CD8-positive, alpha-beta memory T cell (primary cell): ENCODE data around the gene CLOCK. TPM values are rescaled to one million over a fixed set of nuclear protein-coding genes. Genes with fewer than 3 reads are reported as not detected.
"Not testable (repeated sequence)": the region's sequence is repeated elsewhere in the genome, so short reads cannot be mapped to it uniquely, and the experiment has no call there.

Experiments used
- CTCF ChIA-PET: fragments of 350-600 bp; sonication (Branson Sonifier 250); formaldehyde crosslinking; loops from one replicate; lab custom pipeline; 2021; ENCODE audit warnings: antibody characterized with exemption; lab: Charles Lee
- POLR2A ChIA-PET: fragments of 350-600 bp; sonication (Branson Sonifier 250); formaldehyde crosslinking; loops from one replicate; lab custom pipeline; 2021; ENCODE audit warnings: antibody characterized with exemption; lab: Charles Lee
- DNase-seq, 5 donors: peaks; one replicate each; pipeline versions ENCODE4 v3.0.0 to v3.0.0-alpha.2; 2020 to 2022; ENCODE audit warnings: mixed read lengths in 1 of 5
- H3K27ac ChIP-seq: one replicate; pipeline ENCODE4 v1.7.0; 2013; ENCODE audit warnings: low read depth, mild to moderate bottlenecking, low read length, moderate library complexity
- H3K27me3 ChIP-seq: 2 replicates; pipeline ENCODE4 v1.7.0; 2013; ENCODE audit warnings: low read length, mild to moderate bottlenecking; ENCODE audit not compliant: insufficient read depth, poor library complexity, severe bottlenecking
- H3K36me3 ChIP-seq: 2 replicates; pipeline ENCODE4 v1.7.0; 2013; ENCODE audit warnings: mild to moderate bottlenecking, low read length, moderate library complexity; ENCODE audit not compliant: insufficient read depth
- H3K4me1 ChIP-seq: 2 replicates; pipeline ENCODE4 v1.7.0; 2013; ENCODE audit warnings: mild to moderate bottlenecking, low read length, moderate library complexity; ENCODE audit not compliant: insufficient read depth
- H3K4me3 ChIP-seq: 2 replicates; pipeline ENCODE4 v1.7.0; 2013; ENCODE audit warnings: mild to moderate bottlenecking, low read length
- H3K9me3 ChIP-seq: 2 replicates; pipeline ENCODE4 v1.7.0; 2013; ENCODE audit warnings: mild to moderate bottlenecking, low read length
- H3K27ac Mint-ChIP-seq, 8 donors: one replicate each; pipeline ENCODE4 v1.8.0; 2020 to 2021; ENCODE audit warnings: mixed read lengths in 8 of 8, mild to moderate bottlenecking in 6 of 8, inconsistent platforms in 3 of 8, moderate library complexity in 3 of 8
- H3K27me3 Mint-ChIP-seq, 2 donors: one replicate each; pipeline ENCODE4 v1.8.0; 2020 to 2021; ENCODE audit warnings: mixed read lengths in 2 of 2, mild to moderate bottlenecking in 1 of 2, moderate library complexity in 1 of 2
- H3K36me3 Mint-ChIP-seq, 3 donors: one replicate each; pipeline ENCODE4 v1.8.0; 2020 to 2021; ENCODE audit warnings: mixed read lengths in 3 of 3, inconsistent platforms in 1 of 3, mild to moderate bottlenecking in 1 of 3
- H3K4me1 Mint-ChIP-seq, 3 donors: one replicate each; pipeline ENCODE4 v1.8.0; 2020 to 2021; ENCODE audit warnings: mixed read lengths in 3 of 3, inconsistent platforms in 1 of 3, mild to moderate bottlenecking in 1 of 3
- H3K4me3 Mint-ChIP-seq, 7 donors: one replicate each; pipeline ENCODE4 v1.8.0; 2020 to 2021; ENCODE audit warnings: mixed read lengths in 7 of 7, mild to moderate bottlenecking in 6 of 7, moderate library complexity in 4 of 7, inconsistent platforms in 2 of 7
- H3K9me3 Mint-ChIP-seq, 5 donors: one replicate each; pipeline ENCODE4 v1.8.0; 2020 to 2022; ENCODE audit warnings: mixed read lengths in 5 of 5, mild to moderate bottlenecking in 3 of 5, moderate library complexity in 2 of 5, inconsistent platforms in 1 of 5
- polyA plus RNA-seq: library from polyadenylated mRNA; unstranded; fragments of 300-500 nt; fragmentation: Illumina TruSeq; gene quantifications from one replicate; pipeline ENCODE4 v1.2.3, GENCODE V29; 2021
- total RNA-seq, 2 experiments: library from RNA; stranded (reverse); gene quantifications; one replicate each; pipeline ENCODE4 v1.2.3, GENCODE V29; 2021

The CLOCK gene, protein sequence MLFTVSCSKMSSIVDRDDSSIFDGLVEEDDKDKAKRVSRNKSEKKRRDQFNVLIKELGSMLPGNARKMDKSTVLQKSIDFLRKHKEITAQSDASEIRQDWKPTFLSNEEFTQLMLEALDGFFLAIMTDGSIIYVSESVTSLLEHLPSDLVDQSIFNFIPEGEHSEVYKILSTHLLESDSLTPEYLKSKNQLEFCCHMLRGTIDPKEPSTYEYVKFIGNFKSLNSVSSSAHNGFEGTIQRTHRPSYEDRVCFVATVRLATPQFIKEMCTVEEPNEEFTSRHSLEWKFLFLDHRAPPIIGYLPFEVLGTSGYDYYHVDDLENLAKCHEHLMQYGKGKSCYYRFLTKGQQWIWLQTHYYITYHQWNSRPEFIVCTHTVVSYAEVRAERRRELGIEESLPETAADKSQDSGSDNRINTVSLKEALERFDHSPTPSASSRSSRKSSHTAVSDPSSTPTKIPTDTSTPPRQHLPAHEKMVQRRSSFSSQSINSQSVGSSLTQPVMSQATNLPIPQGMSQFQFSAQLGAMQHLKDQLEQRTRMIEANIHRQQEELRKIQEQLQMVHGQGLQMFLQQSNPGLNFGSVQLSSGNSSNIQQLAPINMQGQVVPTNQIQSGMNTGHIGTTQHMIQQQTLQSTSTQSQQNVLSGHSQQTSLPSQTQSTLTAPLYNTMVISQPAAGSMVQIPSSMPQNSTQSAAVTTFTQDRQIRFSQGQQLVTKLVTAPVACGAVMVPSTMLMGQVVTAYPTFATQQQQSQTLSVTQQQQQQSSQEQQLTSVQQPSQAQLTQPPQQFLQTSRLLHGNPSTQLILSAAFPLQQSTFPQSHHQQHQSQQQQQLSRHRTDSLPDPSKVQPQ
- 10 to 100 TPM; 13.3 to 16.4 TPM for total RNA-seq
- polyA plus RNA-seq, result 4.5 TPM

DNA sequence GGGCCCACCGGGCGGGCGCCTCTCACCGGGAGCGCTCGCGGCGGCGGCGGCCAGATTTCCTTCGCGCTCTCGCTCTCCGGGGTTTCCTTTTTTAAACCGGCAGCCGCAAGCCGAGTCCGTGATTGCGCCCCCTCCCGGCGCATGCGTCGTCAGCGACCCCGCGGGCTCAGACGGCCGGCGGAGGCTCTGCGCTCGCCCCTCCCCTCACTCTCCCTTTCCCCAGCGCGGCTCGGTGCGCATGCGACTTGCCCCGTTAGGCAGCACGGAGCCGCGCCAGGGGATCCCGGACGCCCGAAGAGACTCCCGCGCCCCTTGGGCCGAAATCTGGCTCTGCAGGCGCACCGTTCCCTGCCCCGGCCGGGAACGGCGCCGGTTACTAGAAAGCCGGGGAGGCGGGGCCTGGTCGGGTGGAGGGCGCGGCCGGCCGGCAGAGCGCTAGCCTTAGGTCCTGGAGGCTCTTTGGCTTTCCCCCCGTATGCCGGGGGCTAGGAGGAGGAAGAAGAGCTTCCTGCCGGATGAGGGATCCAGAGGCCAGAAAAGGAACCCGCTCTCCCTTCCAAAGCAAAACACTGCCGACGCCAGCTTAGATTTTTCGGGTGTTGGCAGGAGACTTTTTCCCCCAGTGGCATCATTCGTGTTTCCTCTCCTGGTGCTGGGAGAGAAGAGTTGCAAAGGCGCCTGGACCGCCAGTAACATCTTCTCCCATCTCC, at the start of gene CLOCK:
Gene CLOCK (minus strand): TSS at position 154 of the 710 bp plus-strand sequence. CDS start 64,124 bp downstream, outside the sequence.
- POLR2A ChIA-PET, result interaction anchor here (0.6 to 3.1 kb wide), 7 partner anchors 9 to 1427 kb away, joined by 3 to 21 read pairs (median 4); partner anchors contain the start of genes SRD5A3 and TMEM165
- H3K27ac ChIP-seq, result peak within 1 kb of the TSS; percentile 81
- Mint-ChIP-seq H3K4me1 (peaks cover 29 to 50% (median 43%) of the 10 kb centered on the region in 3 donors), H3K4me3 (peak within 1 kb of the TSS; percentile 90 to 98 (median 95)), H3K36me3 (peaks cover 0 to 6% (median 0%) of the 10 kb centered on the region in 3 donors), H3K27ac (peak within 1 kb of the TSS; percentile 87 to 99 (median 95)), H3K27me3 (peaks cover 0 to 6% of the 10 kb centered on the region in 2 donors), H3K9me3 (no peaks in the 10 kb centered on the region)
- peak within 1 kb of the TSS; percentile 71 for H3K4me3 ChIP-seq
- peak; percentile 78 to 88 (median 84) for DNase-seq
- H3K27me3 ChIP-seq, result no peaks in the 10 kb centered on the region
- CTCF ChIA-PET, result interaction anchor here (0.7 to 2.6 kb wide), 4 partner anchors 102 to 202 kb away, joined by 3 to 12 read pairs (median 4); partner anchors contain the start of genes SRD5A3 and TMEM165
- H3K9me3 ChIP-seq, result no peaks in the 10 kb centered on the region
- no peaks in the 10 kb centered on the region for H3K36me3 ChIP-seq
- H3K4me1 ChIP-seq, result peaks cover 6% of the 10 kb centered on the region

DNA sequence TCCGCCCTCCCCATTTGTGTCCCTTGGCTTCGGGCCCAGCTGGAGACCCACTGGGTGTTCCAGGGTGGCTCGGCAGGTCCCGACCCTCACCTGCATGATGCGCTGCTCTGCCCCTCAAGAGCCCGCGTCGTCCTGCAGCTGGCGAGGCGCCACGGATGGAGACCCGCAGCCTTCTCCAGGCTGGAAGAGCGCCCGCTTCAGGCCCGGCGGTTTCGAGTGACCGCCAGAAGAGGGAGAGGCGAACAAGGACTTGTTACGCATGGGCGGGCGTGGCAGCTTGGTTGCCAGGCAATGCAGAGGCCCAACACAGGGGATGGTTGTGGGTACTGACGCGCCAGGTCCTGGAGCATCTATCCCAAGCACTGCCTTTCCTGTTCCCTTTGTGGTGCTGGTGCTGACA, 45.3 kb upstream of the CLOCK start, which contains the start of gene PDCL2:
Gene PDCL2 (minus strand): TSS at position 232 of the 400 bp plus-strand sequence. CDS start 136 bp downstream, at position 96.
- no peak within 1 kb of the TSS for H3K4me3 Mint-ChIP-seq
- no peak for DNase-seq
- H3K9me3 ChIP-seq, result no peaks in the 10 kb centered on the region
- H3K4me3 ChIP-seq, result no peak within 1 kb of the TSS
- ChIA-PET POLR2A (no interaction called here), CTCF (no interaction called here)
- H3K27me3 ChIP-seq, result no peaks in the 10 kb centered on the region
- no peak within 1 kb of the TSS for H3K27ac Mint-ChIP-seq
- H3K4me1 Mint-ChIP-seq, result no peaks in the 10 kb centered on the region
- peaks cover 0 to 10% (median 0%) of the 10 kb centered on the region in 3 donors for H3K36me3 Mint-ChIP-seq
- peaks cover 0 to 5% (median 5%) of the 10 kb centered on the region in 5 donors for H3K9me3 Mint-ChIP-seq
- no peak within 1 kb of the TSS for H3K27ac ChIP-seq
- H3K27me3 Mint-ChIP-seq, result peaks cover 12 to 17% of the 10 kb centered on the region in 2 donors
- no peaks in the 10 kb centered on the region for H3K4me1 ChIP-seq
- H3K36me3 ChIP-seq, result no peaks in the 10 kb centered on the region

DNA sequence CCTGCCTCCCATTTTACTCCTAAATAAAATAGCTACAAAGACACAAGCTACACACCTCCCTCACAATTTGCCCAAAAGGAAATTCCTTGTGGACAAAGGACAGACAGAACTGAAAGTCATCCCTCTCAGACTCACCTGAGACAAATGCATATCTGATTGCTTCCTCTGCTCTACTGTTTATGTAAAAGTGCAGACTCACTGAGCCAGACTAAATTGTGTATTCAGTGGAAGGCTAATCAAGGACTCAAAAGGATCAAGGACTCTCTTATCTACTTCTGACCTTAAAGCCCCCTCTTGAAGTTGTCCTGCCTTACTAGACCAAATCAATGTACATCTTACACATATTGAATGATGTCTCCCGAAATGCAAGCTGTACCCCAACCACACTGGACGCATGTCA, 41.5 kb upstream of the CLOCK start:
- ChIA-PET CTCF (no interaction called here), POLR2A (no interaction called here)
- H3K9me3 Mint-ChIP-seq, result peaks cover 6 to 12% (median 9%) of the 10 kb centered on the region in 5 donors
- H3K27ac ChIP-seq, result no peak overlapping the region
- no peaks in the 10 kb centered on the region for H3K36me3 ChIP-seq
- H3K9me3 ChIP-seq, result no peaks in the 10 kb centered on the region
- no peak overlapping the region for H3K4me3 ChIP-seq
- H3K4me3 Mint-ChIP-seq, result no peak overlapping the region
- peaks cover 20 to 31% of the 10 kb centered on the region in 2 donors for H3K27me3 Mint-ChIP-seq
- H3K27me3 ChIP-seq, result no peaks in the 10 kb centered on the region
- H3K27ac Mint-ChIP-seq, result no peak overlapping the region
- H3K36me3 Mint-ChIP-seq, result peaks cover 0 to 14% (median 2%) of the 10 kb centered on the region in 3 donors
- no peaks in the 10 kb centered on the region for H3K4me1 ChIP-seq
- H3K4me1 Mint-ChIP-seq, result no peaks in the 10 kb centered on the region
- DNase-seq, result no peak

DNA sequence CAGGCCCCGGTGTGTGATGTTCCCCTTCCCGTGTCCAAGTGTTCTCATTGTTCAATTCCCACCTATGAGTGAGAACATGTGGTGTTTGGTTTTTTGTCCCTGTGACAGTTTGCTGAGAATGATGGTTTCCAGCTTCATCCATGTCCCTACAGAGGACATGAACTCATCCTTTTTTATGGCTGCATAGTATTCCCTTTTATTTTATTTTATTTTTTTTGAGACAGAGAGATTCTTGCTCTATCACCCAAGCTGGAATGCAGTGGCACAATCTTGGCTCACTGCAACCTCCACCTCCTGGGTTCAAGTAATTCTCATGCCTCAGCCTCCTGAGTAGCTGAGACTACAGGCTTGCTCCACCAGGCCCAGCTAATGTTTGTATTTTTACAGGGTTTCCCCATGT, 36.1 kb upstream of the CLOCK start:
- H3K4me1 Mint-ChIP-seq, H3K9me3 ChIP-seq, CTCF ChIA-PET, H3K36me3 Mint-ChIP-seq, DNase-seq, H3K27me3 ChIP-seq, H3K27ac ChIP-seq, H3K4me3 Mint-ChIP-seq, POLR2A ChIA-PET, H3K4me3 ChIP-seq, H3K27ac Mint-ChIP-seq, H3K36me3 ChIP-seq, H3K4me1 ChIP-seq: not testable (repeated sequence)
- H3K27me3 Mint-ChIP-seq, result peaks cover 8 to 20% of the 10 kb centered on the region in 2 donors
- H3K9me3 Mint-ChIP-seq, result peaks cover 8 to 13% (median 10%) of the 10 kb centered on the region in 5 donors

DNA sequence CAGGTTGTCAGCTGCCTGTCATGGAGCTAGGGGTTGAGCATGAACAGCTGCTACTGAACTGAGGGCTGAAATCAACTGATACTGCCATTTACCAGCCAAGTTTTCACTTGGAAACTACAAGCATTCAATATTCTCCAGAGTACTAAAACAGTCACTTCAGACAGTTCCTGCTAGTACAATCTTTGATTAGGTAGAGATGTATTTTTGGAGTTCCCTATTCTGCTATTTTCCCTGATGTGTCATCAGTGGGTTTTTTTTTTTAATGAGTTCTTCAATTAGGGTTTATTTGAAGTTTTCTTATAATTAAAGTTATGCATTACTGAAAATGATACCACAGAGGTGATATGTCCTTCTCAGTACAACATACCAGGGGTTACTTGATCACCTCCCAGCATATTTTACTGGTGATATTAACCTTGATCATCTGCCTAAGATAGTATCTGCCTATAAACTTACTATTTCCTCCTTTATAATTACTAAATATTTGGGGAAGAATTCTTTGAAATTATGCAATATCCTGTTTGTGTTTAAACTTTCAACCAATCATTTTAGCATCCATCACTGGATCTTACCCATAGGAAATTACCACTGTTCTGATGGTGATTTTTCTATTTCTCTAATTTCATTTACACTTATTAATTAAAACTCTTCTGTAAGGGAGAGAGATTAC, 31.8 kb upstream of the CLOCK start:
- H3K9me3 ChIP-seq, result no peaks in the 10 kb centered on the region
- no peak overlapping the region for H3K27ac Mint-ChIP-seq
- CTCF ChIA-PET, result no interaction called here

DNA sequence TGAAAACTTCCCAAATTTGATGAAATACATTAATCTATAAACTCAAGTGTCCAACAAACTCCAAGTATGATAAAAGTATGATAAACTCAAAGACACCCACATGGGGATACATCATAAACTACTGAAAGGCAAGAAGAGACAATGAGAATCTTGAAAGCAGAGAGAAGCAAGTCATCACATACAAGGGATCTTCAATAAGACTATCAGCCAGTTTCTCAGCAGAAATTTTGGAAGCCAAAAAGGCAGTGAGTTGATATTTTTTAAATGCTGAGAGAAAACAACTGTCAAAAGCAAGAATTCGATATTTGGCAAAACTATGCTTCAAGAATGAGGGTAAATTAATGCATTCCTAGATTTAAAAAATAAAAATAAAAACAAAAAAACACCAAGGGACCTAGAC, 28.8 kb upstream of the CLOCK start:
- Mint-ChIP-seq H3K27ac (no peak overlapping the region), H3K36me3 (peaks cover 3 to 22% (median 8%) of the 10 kb centered on the region in 3 donors), H3K4me1 (no peaks in the 10 kb centered on the region), H3K4me3 (no peak overlapping the region), H3K27me3 (peaks cover 6 to 19% of the 10 kb centered on the region in 2 donors), H3K9me3 (peaks cover 20 to 36% (median 23%) of the 10 kb centered on the region in 5 donors)
- H3K27me3 ChIP-seq, result no peaks in the 10 kb centered on the region
- H3K9me3 ChIP-seq, result no peaks in the 10 kb centered on the region
- POLR2A ChIA-PET, result no interaction called here
- H3K4me1 ChIP-seq, result no peaks in the 10 kb centered on the region
- H3K27ac ChIP-seq, result no peak overlapping the region
- no peak overlapping the region for H3K4me3 ChIP-seq
- DNase-seq, result no peak
- H3K36me3 ChIP-seq, result no peaks in the 10 kb centered on the region
- CTCF ChIA-PET, result no interaction called here

More for the DNA sequence above, 31.8 kb upstream of the CLOCK start:
- peaks cover 4 to 22% of the 10 kb centered on the region in 2 donors for H3K27me3 Mint-ChIP-seq
- Histone ChIP-seq H3K27ac (no peak overlapping the region), H3K36me3 (no peaks in the 10 kb centered on the region), H3K4me3 (no peak overlapping the region), H3K4me1 (no peaks in the 10 kb centered on the region), H3K27me3 (no peaks in the 10 kb centered on the region)
- no peak for DNase-seq
- no peak overlapping the region for H3K4me3 Mint-ChIP-seq
- peaks cover 3 to 23% (median 8%) of the 10 kb centered on the region in 3 donors for H3K36me3 Mint-ChIP-seq
- peaks cover 23 to 41% (median 29%) of the 10 kb centered on the region in 5 donors for H3K9me3 Mint-ChIP-seq
- H3K4me1 Mint-ChIP-seq, result no peaks in the 10 kb centered on the region
- POLR2A ChIA-PET, result no interaction called here

DNA sequence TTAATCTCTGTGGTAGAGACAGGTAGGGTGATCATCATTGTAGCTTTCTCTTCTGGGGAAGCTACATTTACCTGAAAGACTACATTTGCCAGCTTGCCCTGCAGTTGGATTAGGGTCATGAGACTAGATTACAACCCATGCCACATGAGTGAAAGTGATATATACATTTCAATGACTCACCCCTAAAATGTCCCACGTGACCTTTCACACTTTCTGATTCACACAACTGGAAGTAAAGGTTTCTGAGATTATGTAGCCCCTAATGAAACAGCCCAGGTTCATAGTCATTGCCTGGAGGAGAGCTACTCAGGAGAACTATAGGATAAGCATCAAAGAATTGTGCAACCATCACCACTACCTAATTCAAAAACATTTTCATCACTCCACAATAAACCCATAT, 27.5 kb upstream of the CLOCK start:
- Histone ChIP-seq H3K27me3 (no peaks in the 10 kb centered on the region), H3K4me1 (no peaks in the 10 kb centered on the region), H3K9me3 (no peaks in the 10 kb centered on the region), H3K27ac (no peak overlapping the region), H3K36me3 (no peaks in the 10 kb centered on the region), H3K4me3 (no peak overlapping the region)
- no peak overlapping the region for H3K27ac Mint-ChIP-seq
- ChIA-PET POLR2A (no interaction called here), CTCF (no interaction called here)
- DNase-seq, result no peak
- peaks cover 6 to 19% of the 10 kb centered on the region in 2 donors for H3K27me3 Mint-ChIP-seq
- no peak overlapping the region for H3K4me3 Mint-ChIP-seq
- no peaks in the 10 kb centered on the region for H3K4me1 Mint-ChIP-seq
- peaks cover 20 to 36% (median 23%) of the 10 kb centered on the region in 5 donors for H3K9me3 Mint-ChIP-seq
- peaks cover 3 to 22% (median 8%) of the 10 kb centered on the region in 3 donors for H3K36me3 Mint-ChIP-seq
